B cell (primary cell): Measurements from ENCODE around the gene GNA12. TPM values are rescaled to one million over a fixed set of nuclear protein-coding genes. Genes with fewer than 3 reads are reported as not detected.
A peak's percentile ranks its signal among the peaks of the same experiment; 100 is the strongest.

Experiments
- ATAC-seq: fragments of 200-7000 bp; cut with Tn5 transposase; one replicate; pipeline ENCODE4 v1.10.0; 2021; ENCODE audit warnings: low read depth, mild to moderate bottlenecking, moderate number of reproducible peaks, moderate library complexity
- CTCF ChIA-PET: fragments of 350-600 bp; sonication (Branson Sonifier 250); formaldehyde crosslinking; loops from one replicate; lab custom pipeline; 2021; ENCODE audit warnings: antibody characterized with exemption, inconsistent platforms; lab: Charles Lee
- POLR2A ChIA-PET: fragments of 350-600 bp; sonication (Branson Sonifier 250); formaldehyde crosslinking; loops from one replicate; lab custom pipeline; 2021; ENCODE audit warnings: antibody characterized with exemption; lab: Charles Lee
- DNase-seq: peaks from one replicate; pipeline ENCODE4 v3.0.0; 2013
- H2AFZ ChIP-seq: 2 replicates; pipeline ENCODE4 v1.6.1; 2012; ENCODE audit warnings: mild to moderate bottlenecking, low read depth, low read length; ENCODE audit not compliant: insufficient read depth, poor library complexity, severe bottlenecking
- H3K27ac ChIP-seq, 2 donors: 1 replicate in 1 of 2; 2 replicates in 1 of 2; pipeline ENCODE4 v1.5.1; 2012 to 2013; ENCODE audit warnings: low read length in 2 of 2, mild to moderate bottlenecking in 2 of 2, moderate library complexity in 1 of 2
- H3K27me3 ChIP-seq, 4 experiments: fragments of 200-600 bp in 1 of 4; sonication (generic) in 1 of 4; replicated peaks in 1 of 4; 1 replicate in 2 of 4; 2 replicates in 2 of 4; pipeline versions ENCODE4 v1.6.1 to v1.7.0; 2013 to 2016; ENCODE audit warnings: low read length in 3 of 4, mild to moderate bottlenecking in 2 of 4, mixed read lengths in 1 of 4, moderate library complexity in 1 of 4; ENCODE audit not compliant: insufficient read depth in 4 of 4, control insufficient read depth in 3 of 4; ENCODE audit errors: control extremely low read depth in 1 of 4
- H3K36me3 ChIP-seq, 2 experiments: replicated peaks in 1 of 2; 1 replicate in 1 of 2; 2 replicates in 1 of 2; pipeline versions ENCODE4 v1.6.1 to v1.7.1; 2013; ENCODE audit warnings: low read length in 1 of 2; ENCODE audit not compliant: insufficient read depth in 2 of 2, control insufficient read depth in 1 of 2; ENCODE audit errors: control extremely low read depth in 1 of 2, extremely low read depth in 1 of 2
- H3K4me1 ChIP-seq, 2 donors: fragments of 200-600 bp in 1 of 2; sonication (generic) in 1 of 2; 1 replicate in 1 of 2; 2 replicates in 1 of 2; pipeline versions ENCODE4 v1.5.1 to v1.6.1; 2013 to 2017; ENCODE audit warnings: low read length in 2 of 2; ENCODE audit not compliant: control insufficient read depth in 2 of 2, insufficient read depth in 2 of 2
- H3K4me2 ChIP-seq: replicated peaks from 2 replicates; pipeline ENCODE3; 2012; ENCODE audit warnings: mild to moderate bottlenecking, low read depth, low read length; ENCODE audit not compliant: poor library complexity, severe bottlenecking
- H3K4me3 ChIP-seq, 5 experiments: fragments of 200-600 bp in 1 of 5; sonication (generic) in 1 of 5; 1 replicate in 3 of 5; 2 replicates in 2 of 5; pipeline versions ENCODE4 v1.5.1 to v1.7.0; 2011 to 2016; ENCODE audit warnings: low read length in 4 of 5, mild to moderate bottlenecking in 4 of 5, low read depth in 2 of 5, control low read depth in 1 of 5, moderate library complexity in 1 of 5; ENCODE audit not compliant: insufficient read depth in 1 of 5; ENCODE audit errors: control extremely low read depth in 1 of 5, extremely low read depth in 1 of 5
- H3K79me2 ChIP-seq: fragments of 200-600 bp; sonication (generic); one replicate; pipeline ENCODE4 v1.6.0; 2016; ENCODE audit warnings: low read length; ENCODE audit not compliant: control insufficient read depth, insufficient read depth
- H3K9ac ChIP-seq: fragments of 200-600 bp; sonication (generic); 2 replicates; pipeline ENCODE4 v1.6.1; 2017; ENCODE audit warnings: mild to moderate bottlenecking, low read length, moderate library complexity
- H3K9me3 ChIP-seq, 3 donors: one replicate each; pipeline versions ENCODE4 v1.6.1 to v1.7.1; 2013; ENCODE audit warnings: low read length in 2 of 3; ENCODE audit not compliant: control insufficient read depth in 2 of 3, insufficient read depth in 1 of 3; ENCODE audit errors: control extremely low read depth in 1 of 3
- H4K20me1 ChIP-seq: 2 replicates; pipeline ENCODE4 v1.6.0; 2012; ENCODE audit warnings: mild to moderate bottlenecking, low read length; ENCODE audit not compliant: insufficient read depth, control insufficient read depth, poor library complexity, severe bottlenecking
- H3K27ac Mint-ChIP-seq: one replicate; pipeline ENCODE4 v1.8.0; 2021; ENCODE audit warnings: mixed read lengths
- H3K27me3 Mint-ChIP-seq: one replicate; pipeline ENCODE4 v1.8.0; 2021; ENCODE audit warnings: mixed read lengths
- H3K4me1 Mint-ChIP-seq: one replicate; pipeline ENCODE4 v1.8.0; 2021; ENCODE audit warnings: mixed read lengths
- H3K4me3 Mint-ChIP-seq: one replicate; pipeline ENCODE4 v1.8.0; 2021; ENCODE audit warnings: mixed read lengths
- H3K9me3 Mint-ChIP-seq: one replicate; pipeline ENCODE4 v1.8.0; 2022; ENCODE audit warnings: mixed read lengths; ENCODE audit not compliant: insufficient read depth
- EZH2 ChIP-seq: IDR thresholded peaks from 2 replicates; pipeline ENCODE4 v1.6.1; 2012; ENCODE audit warnings: borderline replicate concordance, low read depth, mild to moderate bottlenecking, moderate library complexity, low read length; ENCODE audit not compliant: insufficient read depth, poor library complexity, severe bottlenecking
- WGBS: methylation state at CpG from one replicate; pipeline ENCODE4 v1.1.5; 2013; ENCODE audit warnings: missing lambda C conversion rate; ENCODE audit not compliant: insufficient coverage; 5-methylcytosine and 5-hydroxymethylcytosine counted together
- intact Hi-C: fragments of 100-400 bp; cut with micrococcal nuclease; formaldehyde crosslinking; loops from one replicate; pipeline ENCODE4 v1.10.0; 2022
- polyA plus RNA-seq: library from polyadenylated mRNA; depleted of rRNA; stranded (reverse); fragments of >200 nt; gene quantifications from 2 replicates; pipeline ENCODE4 v1.2.3, GENCODE V29; 2012
- total RNA-seq, 2 donors: library from RNA; stranded (reverse); fragments of 120-200 nt in 1 of 2; gene quantifications; 1 replicate in 1 of 2; 2 replicates in 1 of 2; pipeline versions ENCODE4 v1.2.3 to v1.2.4, GENCODE V29; 2013 to 2022
- TF ChIP-seq, protein P1 (sequence below): fragments of 200-600 bp; IDR thresholded peaks from one replicate; pipeline ENCODE4 v1.8.0; 2022; ENCODE audit warnings: antibody characterized with exemption, mild to moderate bottlenecking

The GNA12 gene
- total and polyA plus RNA-seq, 2 donors (not counting 1 experiment from before 2014, with no cell fraction given) = 34.6 to 110 TPM

DNA sequence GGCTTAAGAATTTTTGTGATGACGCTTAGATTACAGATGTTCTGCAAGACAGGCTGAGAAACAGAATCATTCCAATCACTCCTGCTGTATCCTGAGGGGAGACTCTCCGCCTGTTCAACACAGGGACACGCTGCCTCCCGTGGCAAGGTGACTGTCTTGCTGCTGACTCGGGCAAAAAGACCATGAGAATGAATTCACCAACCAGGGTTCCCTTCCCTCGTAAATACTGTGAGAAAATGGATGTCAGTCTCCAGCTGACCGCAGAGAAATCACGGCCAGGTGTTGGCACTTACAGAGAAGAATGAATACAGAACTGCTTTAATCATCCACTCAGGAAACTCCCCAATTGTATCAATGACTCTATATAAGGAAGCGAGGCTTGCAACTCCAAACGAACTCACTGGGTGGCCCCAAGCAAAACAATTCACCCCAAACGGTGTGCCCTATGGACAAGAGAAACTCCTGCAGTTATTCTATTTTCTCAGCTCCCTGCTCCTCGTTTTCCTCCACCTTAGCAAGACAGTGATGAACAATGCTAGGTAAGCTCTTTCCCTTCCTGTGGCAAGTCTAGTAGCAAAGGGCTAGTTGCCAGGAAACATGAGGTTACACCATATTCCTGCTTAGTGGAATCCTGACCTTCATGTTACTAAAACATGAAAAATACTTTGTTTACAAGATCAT lies 22.8 kb downstream of the GNA12 start:
- H3K27ac Mint-ChIP-seq = peak overlapping the region; percentile 87
- H3K4me3 Mint-ChIP-seq = peak overlapping the region; percentile 86
- intact Hi-C loops = loop anchor here (5.0 kb wide), 2 partner anchors 49 to 109 kb away; no protein-coding TSS in a partner anchor
- ChIA-PET CTCF (interaction anchor here (0.8 to 3.8 kb wide), 3 partner anchors 21 to 370 kb away, joined by 3 to 16 read pairs (median 4); no protein-coding TSS in a partner anchor), POLR2A (interaction anchor here (1.1 to 1.7 kb wide), 3 partner anchors 16 to 84 kb away, joined by 3 read pairs; no protein-coding TSS in a partner anchor)
- Histone ChIP-seq H3K27me3 (no peaks in the 10 kb centered on the region), H3K4me2 (peak overlapping the region; percentile 61), H3K27ac (peak overlapping the region; percentile 52 to 68), H3K36me3 (peaks cover 0 to 10% of the 10 kb centered on the region in 2 experiments), H4K20me1 (peaks cover 60% of the 10 kb centered on the region), H2AFZ (no peak overlapping the region), H3K4me3 (peak overlapping the region in 2 of 5 experiments; percentile 16 to 21), H3K4me1 (peaks cover 49 to 54% of the 10 kb centered on the region in 2 donors), H3K9ac (peak overlapping the region; percentile 10), H3K9me3 (peaks cover 0 to 5% (median 0%) of the 10 kb centered on the region in 3 donors), H3K79me2 (peaks cover 100% of the 10 kb centered on the region)
- TF ChIP-seq, protein P1, sequence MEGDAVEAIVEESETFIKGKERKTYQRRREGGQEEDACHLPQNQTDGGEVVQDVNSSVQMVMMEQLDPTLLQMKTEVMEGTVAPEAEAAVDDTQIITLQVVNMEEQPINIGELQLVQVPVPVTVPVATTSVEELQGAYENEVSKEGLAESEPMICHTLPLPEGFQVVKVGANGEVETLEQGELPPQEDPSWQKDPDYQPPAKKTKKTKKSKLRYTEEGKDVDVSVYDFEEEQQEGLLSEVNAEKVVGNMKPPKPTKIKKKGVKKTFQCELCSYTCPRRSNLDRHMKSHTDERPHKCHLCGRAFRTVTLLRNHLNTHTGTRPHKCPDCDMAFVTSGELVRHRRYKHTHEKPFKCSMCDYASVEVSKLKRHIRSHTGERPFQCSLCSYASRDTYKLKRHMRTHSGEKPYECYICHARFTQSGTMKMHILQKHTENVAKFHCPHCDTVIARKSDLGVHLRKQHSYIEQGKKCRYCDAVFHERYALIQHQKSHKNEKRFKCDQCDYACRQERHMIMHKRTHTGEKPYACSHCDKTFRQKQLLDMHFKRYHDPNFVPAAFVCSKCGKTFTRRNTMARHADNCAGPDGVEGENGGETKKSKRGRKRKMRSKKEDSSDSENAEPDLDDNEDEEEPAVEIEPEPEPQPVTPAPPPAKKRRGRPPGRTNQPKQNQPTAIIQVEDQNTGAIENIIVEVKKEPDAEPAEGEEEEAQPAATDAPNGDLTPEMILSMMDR = no peak
- TF ChIP-seq EZH2 = no peak
- peak; percentile 60 for ATAC-seq
- H3K4me1 Mint-ChIP-seq = peaks cover 72% of the 10 kb centered on the region
- no peaks in the 10 kb centered on the region for H3K9me3 Mint-ChIP-seq
- WGBS = 57% methylated on average over 9 of the region's 12 CpGs
- peak; percentile 78 for DNase-seq
- no peaks in the 10 kb centered on the region for H3K27me3 Mint-ChIP-seq

DNA sequence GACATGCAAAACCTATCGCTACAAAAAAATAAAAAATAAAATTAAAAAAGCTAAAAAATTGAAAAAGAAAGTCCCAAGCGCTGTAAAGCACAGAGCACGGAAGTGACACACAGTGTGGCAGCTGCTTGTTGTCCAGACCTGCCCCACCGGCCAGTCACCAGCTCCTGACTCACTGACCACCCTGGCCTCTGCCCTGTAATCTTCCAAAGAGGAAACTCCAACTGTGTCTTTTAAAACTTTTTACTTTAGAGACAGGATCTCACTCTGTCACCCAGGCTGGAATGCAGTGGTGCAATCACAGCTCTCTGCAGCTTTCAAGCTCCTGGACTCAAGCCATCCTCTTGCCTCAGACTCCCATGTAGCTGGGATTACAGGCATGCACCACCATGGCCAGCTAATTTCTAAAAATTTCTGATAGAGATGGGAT lies 23.6 kb downstream of the GNA12 start:
- no peaks in the 10 kb centered on the region for H3K27me3 Mint-ChIP-seq
- Histone ChIP-seq H3K9ac (no peak overlapping the region), H2AFZ (no peak overlapping the region), H3K4me1 (peaks cover 49 to 51% of the 10 kb centered on the region in 2 donors), H3K9me3 (peaks cover 0 to 5% (median 0%) of the 10 kb centered on the region in 3 donors), H3K4me3 (no peak overlapping the region), H3K27ac (no peak overlapping the region), H3K27me3 (no peaks in the 10 kb centered on the region), H3K36me3 (peaks cover 0 to 15% of the 10 kb centered on the region in 2 experiments), H3K4me2 (no peak overlapping the region), H4K20me1 (peaks cover 60% of the 10 kb centered on the region), H3K79me2 (peaks cover 100% of the 10 kb centered on the region)
- 97% methylated on average over 3 of the region's 4 CpGs for WGBS
- TF ChIP-seq, protein P1 = no peak
- no peak for ATAC-seq
- ChIA-PET CTCF (interaction anchor here (0.7 to 3.8 kb wide), 5 partner anchors 10 to 98 kb away, joined by 3 to 16 read pairs (median 3); no protein-coding TSS in a partner anchor), POLR2A (interaction anchor here (1.1 to 1.4 kb wide), 2 partner anchors 17 to 47 kb away, joined by 3 read pairs; no protein-coding TSS in a partner anchor)
- no peak for DNase-seq
- H3K9me3 Mint-ChIP-seq = no peaks in the 10 kb centered on the region
- H3K4me1 Mint-ChIP-seq = peaks cover 69% of the 10 kb centered on the region
- intact Hi-C loops = loop anchor here (5.0 kb wide), 2 partner anchors 48 to 108 kb away; no protein-coding TSS in a partner anchor
- H3K4me3 Mint-ChIP-seq = no peak overlapping the region
- H3K27ac Mint-ChIP-seq = peak overlapping the region; percentile 87
